ENCODE data around the gene OAS2.
"Not testable (repeated sequence)": the region's sequence is repeated elsewhere in the genome, so short reads cannot be mapped to it uniquely, and the experiment has no call there.

Gene OAS2

GRCh38 chr12:112950701-112951100 is 27.6 kb upstream of the OAS2 start:
- no peak for DNase-seq

- DNase-seq, result not testable (repeated sequence)
These were observed 21.2 kb upstream of the OAS2 start for GRCh38 chr12:112957125-112957524.

GRCh38 chr12:112961074-112961473 is 17.2 kb upstream of the OAS2 start:
- DNase-seq, result no peak

- DNase-seq, result no peak
These were observed 16.8 kb upstream of the OAS2 start for GRCh38 chr12:112961536-112961935.

GRCh38 chr12:112962561-112962960 is 15.8 kb upstream of the OAS2 start:
- no peak for DNase-seq

GRCh38 chr12:112963227-112963861 is 15.0 kb upstream of the OAS2 start:
- DNase-seq, result no peak

GRCh38 chr12:112964067-112964670 is 14.2 kb upstream of the OAS2 start:
- DNase-seq, result no peak

- no peak for DNase-seq
These were observed 13.4 kb upstream of the OAS2 start for GRCh38 chr12:112964915-112965314.

GRCh38 chr12:112965643-112966042 is 12.7 kb upstream of the OAS2 start:
- DNase-seq, result no peak

GRCh38 chr12:112967306-112967705 is 11.0 kb upstream of the OAS2 start:
- DNase-seq, result no peak

GRCh38 chr12:112967858-112968257 is 10.5 kb upstream of the OAS2 start:
- DNase-seq, result no peak

- DNase-seq, result no peak
These were observed 8.6 kb upstream of the OAS2 start for GRCh38 chr12:112969547-112970306.

GRCh38 chr12:112970391-112970790 is 7.9 kb upstream of the OAS2 start:
- no peak for DNase-seq

- DNase-seq, result peak; percentile 12
These were observed 7.1 kb upstream of the OAS2 start for GRCh38 chr12:112971248-112971647.

GRCh38 chr12:112973011-112973735 is 5.1 kb upstream of the OAS2 start:
- no peak for DNase-seq

- DNase-seq, result no peak
These were observed 4.5 kb upstream of the OAS2 start for GRCh38 chr12:112973818-112974231.

GRCh38 chr12:112974904-112975303 is 3.4 kb upstream of the OAS2 start:
- DNase-seq, result no peak

- DNase-seq, result no peak
These were observed 1.2 kb upstream of the OAS2 start for GRCh38 chr12:112977139-112977538.

GRCh38 chr12:112977641-112978040 is 678 bp upstream of the OAS2 start:
- DNase-seq, result no peak

GRCh38 chr12:112979041-112979680 is 842 bp downstream of the OAS2 start:
- no peak for DNase-seq

GRCh38 chr12:112980491-112981158 is 2.3 kb downstream of the OAS2 start:
- no peak for DNase-seq

- no peak for DNase-seq
These were observed 7.4 kb downstream of the OAS2 start for GRCh38 chr12:112985642-112986290.
